Fibroblast of skin of right biceps (primary cell): Measurements from ENCODE around the gene TRAK2.
"Not testable (repeated sequence)": the region's sequence is repeated elsewhere in the genome, so short reads cannot be mapped to it uniquely, and the experiment has no call there.

Experiments
- DNase-seq: peaks from one replicate; pipeline ENCODE4 v3.0.0-alpha.2; 2013

The TRAK2 gene, protein sequence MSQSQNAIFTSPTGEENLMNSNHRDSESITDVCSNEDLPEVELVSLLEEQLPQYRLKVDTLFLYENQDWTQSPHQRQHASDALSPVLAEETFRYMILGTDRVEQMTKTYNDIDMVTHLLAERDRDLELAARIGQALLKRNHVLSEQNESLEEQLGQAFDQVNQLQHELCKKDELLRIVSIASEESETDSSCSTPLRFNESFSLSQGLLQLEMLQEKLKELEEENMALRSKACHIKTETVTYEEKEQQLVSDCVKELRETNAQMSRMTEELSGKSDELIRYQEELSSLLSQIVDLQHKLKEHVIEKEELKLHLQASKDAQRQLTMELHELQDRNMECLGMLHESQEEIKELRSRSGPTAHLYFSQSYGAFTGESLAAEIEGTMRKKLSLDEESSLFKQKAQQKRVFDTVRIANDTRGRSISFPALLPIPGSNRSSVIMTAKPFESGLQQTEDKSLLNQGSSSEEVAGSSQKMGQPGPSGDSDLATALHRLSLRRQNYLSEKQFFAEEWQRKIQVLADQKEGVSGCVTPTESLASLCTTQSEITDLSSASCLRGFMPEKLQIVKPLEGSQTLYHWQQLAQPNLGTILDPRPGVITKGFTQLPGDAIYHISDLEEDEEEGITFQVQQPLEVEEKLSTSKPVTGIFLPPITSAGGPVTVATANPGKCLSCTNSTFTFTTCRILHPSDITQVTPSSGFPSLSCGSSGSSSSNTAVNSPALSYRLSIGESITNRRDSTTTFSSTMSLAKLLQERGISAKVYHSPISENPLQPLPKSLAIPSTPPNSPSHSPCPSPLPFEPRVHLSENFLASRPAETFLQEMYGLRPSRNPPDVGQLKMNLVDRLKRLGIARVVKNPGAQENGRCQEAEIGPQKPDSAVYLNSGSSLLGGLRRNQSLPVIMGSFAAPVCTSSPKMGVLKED

DNA sequence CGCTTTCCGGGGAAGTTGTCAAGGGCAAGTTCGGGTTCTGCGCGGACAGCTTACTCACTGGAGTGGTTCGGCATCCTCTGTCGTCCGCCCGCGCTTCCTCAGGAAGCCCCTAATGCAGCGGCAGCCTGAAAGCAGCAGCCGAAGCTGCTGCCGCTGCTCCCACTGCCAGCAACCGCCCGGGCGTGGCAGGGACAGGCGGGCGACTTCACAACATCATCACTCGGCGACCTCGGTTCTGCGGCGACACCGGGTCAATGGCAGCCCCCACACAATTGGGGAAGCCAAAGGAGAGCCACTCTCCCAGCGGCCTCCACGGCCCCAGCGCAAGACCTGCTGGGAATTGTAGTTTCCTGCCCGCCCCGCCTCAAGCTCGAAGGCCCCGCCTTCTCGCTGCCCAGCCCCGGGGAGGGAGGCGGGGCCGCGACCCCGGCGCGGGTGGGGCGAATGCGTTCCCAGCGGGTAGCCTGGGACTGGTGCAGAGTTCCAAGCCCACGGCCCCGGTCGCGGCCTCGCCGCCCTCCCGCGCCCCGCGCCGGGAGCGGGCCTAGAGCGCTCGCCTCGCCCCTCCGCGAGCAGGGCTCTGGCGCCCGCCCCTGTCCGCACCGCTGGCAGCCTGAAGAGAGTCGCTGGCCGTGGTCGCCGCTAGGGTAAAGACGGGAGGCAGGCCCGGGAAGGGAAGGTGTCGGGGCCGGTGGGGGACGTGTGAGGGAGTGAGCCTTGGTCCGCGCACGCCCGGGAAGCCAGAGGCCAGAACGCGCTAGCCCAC is at the start of gene TRAK2, which contains the start of gene STRADB:
Gene TRAK2 (minus strand): TSS at position 167 of the 766 bp plus-strand sequence. CDS start 30,951 bp downstream, outside the sequence.
Gene STRADB (plus strand): TSS at position 449 of the 766 bp plus-strand sequence. CDS start 3,101 bp downstream, outside the sequence.
- peak; percentile 95 for DNase-seq

DNA sequence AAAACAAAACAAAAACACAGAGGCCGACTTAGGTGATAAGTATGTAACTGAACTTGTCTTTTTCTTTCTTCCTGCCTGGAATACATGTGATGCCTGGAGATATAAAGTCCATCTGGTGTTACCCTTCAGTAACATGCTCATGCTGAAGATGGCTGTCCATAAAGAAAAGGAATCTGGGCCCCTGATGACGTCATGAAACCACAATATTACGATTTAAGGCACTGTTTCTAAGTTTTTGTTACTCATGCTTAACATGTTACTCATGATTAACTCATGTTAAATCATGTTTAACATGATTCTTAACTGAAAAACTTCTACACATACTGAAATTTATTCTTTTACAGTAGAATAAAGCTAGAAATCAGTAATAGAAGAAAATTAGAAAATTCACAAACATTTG is 49.3 kb upstream of the TRAK2 start:
- DNase-seq = peak; percentile 75

DNA sequence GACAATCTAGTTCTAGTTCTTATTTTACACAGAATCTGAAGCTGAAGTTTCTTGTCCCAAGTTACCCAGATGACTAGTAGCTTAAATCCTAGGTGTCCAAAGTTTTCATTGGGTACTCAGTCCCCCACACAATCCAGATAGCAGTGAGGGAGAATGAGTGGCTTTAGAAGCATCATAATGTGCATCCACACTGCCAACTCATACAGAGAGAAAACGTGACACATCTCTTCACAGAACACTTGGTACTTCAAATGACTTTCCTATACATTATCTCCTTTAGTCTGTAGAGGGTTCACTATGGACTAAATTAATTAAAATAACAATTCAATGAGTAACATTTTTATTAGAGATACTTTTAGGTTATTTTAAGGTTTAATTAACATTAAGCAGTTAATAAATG is 45.5 kb upstream of the TRAK2 start:
- no peak for DNase-seq

DNA sequence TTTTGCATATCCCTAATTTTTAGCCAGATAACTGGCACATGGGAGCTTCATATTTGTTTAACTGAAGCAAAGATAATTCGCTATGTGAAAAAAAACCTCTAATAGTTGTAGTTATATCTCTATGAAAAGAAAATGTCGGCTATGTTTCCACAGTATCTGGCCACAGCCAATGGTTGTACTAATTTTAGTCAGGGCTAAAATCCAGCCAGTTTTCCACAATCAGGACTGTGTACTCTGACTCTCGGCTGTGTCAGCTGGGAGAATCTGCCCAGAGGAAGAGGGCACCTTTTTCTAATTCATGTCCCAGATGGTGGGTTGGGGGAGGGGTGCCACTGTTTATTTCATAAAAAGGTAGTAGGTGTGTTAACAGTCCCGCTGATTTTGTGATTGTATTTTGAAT is 39.0 kb upstream of the TRAK2 start:
- DNase-seq = no peak

DNA sequence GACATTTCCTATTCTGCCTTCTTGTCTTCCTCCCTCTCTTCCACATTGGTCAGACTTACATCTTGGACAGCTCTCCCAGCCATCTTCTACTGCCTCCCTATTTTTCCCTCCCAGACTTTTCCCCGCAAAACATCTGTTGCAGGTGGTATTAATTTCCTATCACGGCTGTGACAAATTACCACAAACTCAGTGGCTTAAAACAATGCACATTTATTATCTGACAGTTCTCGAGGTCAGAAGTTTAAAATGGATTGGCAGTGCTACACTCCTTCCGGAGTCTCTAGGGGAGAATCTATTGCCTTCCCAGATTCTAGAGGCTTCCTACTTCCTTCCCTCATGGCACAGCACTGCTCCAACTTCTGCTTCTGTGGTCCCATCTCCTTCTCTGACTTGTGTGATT is 33.5 kb upstream of the TRAK2 start:
- peak; percentile 53 for DNase-seq

DNA sequence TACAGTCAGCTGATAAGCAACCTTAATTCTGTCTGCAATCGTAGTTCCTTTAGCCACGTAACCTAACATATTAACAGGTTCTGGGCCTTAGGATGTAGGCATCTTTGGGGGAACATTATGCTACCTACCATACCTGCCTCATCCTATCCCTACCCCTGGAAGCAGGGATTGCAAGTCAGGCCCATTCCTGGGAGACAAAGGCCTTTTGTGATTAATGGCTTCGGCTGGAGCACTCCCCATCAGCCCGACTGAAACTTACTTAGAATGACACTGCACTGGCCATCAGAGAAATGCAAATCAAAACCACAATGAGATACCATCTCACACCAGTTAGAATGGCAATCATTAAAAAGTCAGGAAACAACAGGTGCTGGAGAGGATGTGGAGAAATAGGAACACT is 32.5 kb upstream of the TRAK2 start:
- DNase-seq = not testable (repeated sequence)

DNA sequence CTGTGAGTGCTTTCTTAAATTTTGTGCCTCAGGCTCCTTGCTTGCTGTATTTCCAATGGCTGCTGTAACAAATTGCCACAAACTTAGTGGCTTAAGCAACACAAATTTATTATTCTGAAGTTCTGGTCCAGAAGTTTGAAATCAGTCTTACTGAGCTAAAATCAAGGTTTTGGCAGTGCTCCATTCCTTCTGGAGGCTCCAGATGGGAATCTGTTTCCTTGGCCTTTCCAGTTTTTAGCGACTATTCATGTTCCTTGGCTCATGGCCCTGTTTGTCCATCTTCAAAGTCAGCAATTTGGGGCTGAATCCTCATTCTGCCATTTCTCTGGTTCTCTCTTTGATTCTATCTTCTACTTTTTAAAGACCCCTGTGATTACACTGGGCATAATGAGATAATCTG is 32.1 kb upstream of the TRAK2 start:
- no peak for DNase-seq

DNA sequence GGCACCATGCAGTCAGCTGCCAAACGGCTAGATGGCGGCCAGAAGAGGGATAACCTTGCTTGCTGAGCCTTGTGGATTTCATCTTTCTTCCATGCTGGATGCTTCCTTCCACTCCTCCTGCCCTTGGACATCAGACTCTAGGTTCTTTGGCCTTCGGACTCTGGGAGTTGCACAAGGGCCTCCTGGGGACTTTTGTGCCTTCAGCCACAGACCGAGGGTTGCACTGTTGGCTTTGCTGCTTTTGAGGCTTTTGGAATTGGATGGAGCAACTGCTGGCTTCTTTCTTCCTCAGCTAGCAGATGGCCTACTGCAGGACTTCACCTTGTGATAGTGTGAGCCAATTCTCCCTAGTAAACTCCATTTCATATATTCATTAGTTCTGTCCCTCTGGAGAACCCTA is 31.3 kb upstream of the TRAK2 start:
- no peak for DNase-seq

DNA sequence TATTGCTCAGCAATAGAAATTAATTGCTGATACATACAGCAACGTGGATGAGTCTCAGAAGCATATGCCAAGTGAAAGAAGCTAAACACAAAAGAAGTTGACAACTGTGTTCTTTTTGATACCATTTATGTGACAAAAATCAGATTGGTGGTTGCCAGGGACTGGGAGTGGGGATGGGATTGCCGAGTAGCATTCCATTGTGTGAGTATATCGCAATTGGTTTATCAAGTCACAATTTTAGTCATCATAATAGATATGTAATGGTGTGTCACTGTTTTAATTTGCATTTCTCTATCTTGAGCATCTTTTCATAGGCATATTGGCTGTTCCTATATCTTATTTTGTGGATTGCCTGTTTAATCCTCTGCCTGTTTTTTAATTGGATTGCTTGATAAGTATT is 21.2 kb upstream of the TRAK2 start:
- peak; percentile 48 for DNase-seq

DNA sequence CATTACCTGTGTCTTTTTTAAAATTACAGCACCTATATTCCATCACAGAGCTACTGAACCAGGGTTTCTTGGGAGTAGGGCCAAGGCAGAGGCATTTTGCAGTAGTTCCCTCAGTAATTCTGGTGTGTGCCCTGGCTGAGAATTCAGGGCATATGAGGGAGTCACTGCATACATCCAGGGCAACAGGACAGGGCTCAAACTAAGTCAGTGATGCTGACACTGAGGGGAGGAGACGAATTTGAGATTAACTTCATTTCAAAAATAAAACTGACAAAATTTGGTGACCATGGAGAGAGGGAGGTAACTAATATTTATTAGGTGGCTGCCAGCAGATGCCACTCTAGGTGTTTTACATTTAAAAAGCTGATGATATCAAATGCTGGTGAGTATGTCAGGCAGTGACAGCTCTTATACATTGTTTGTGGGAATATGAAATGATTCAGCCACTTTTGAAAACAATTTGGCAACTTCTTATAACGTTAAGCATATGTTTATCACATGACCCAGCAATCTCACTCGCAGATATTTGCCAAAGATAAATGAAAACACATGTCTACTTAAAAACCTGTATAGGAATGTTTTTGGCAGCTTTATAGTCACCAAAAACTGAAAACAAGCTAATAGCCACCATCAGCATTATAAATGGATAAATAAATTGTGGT is 20.6 kb upstream of the TRAK2 start:
- peak; percentile 85 for DNase-seq

DNA sequence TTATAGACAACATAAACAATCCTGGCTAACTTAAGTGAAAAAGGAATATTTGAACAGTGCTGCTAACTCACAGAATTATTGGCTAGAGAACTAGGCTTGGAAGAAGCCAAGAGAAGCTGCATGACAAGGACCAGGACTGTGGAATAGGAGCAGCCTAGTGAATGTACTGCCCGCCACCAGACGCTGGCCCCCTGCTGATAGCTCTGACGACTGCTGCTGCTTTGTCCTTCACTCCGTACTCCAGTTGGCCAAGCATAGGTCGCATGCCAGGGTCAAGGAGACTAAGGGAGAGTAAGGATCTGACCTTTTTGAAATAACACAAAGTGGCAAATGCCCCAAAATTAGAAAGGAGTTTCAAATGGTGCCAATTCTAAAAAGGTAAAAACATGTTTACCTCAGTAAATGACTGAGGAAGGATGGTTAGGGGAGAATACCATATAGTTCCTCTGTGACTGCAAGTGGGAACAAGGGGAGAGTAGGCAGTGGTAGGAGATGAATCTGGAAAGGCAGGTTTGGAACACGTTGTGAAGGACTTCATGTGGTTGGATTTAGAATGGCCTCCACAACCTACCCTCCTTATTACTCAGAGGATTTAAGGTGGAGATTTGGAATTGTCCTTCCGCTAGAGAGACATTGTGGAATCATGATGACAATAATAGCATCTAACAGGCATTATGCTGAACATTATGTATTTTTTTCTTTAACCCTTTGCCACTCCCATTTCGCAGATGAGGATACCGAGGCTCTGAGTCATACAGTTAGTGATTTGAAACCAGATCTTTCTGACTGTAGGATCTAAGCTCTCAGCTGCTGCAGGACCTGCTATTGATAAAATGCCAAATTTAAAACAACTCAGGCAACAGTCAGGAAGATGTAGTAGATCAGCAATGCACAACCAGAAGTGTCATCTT is 19.8 kb upstream of the TRAK2 start:
- peak; percentile 76 for DNase-seq

DNA sequence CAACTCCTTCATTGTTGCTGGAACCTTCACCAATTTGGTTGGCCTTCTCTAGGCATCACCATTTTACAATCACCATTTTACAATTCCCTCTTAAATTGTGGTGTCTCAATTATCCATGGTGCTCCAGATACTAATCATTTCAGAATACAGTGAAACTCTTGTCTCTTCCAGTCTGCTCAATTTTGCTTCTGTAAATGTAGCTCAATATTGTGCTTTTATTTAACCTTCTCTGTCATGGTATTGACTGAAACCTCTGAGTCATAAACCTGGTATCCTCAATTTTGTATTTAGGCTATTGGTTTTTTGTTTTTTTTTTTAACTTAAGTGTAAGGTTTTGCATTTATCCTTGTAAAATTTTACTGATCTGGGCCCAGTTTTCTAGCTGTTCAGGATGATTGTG is 16.4 kb upstream of the TRAK2 start:
- DNase-seq = no peak

DNA sequence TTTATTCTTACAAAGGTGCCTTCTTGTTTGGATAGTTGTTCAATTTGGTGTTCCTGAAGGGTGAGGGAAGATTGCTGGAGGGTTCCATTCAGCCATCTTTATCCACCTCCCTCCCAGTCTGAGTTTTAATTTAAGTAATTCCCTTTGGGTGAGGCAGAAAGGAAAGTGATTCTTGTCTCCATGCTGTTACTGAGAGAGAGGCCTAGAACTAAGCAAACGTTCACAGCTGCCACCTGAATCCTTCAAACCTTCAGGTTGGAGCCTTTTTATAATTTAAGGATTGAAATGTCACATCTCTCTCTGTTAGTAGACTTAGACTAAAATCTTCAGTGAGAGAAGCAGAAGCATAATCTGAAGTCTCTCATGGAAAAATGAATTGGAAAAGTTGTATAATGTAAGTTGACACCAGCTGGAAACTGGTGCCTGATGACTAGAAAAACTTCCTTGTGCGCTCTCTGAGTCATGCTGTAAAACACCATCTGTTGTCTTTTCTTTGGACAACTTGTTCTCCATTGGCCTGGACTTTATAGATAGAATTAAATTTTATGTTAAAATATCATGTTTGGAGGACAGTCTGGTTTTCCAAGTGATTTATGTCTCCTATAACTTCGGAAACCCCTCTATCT is 14.9 kb upstream of the TRAK2 start:
- peak; percentile 67 for DNase-seq

DNA sequence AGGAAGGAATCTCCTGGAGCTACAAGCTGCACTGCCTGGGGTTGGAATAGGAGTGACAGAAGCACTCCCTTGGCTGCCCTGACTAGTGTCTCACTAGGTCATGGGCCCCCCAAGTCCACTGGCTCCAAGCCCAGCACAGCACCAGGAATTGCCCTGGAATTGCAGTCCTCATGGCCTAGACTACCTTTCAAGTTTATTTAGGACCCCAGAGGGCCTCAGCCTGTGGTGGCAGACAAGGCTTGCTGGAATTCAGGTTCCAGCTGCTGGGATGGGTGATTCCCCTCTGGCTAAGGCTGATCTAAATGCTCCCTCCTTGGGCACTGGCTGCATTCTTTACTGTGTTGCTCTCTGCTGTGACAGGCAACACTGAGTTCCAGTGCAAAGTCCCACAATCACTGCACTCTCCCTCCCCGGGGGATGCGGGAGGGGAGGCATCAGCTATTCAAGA is 14.3 kb upstream of the TRAK2 start:
- no peak for DNase-seq

DNA sequence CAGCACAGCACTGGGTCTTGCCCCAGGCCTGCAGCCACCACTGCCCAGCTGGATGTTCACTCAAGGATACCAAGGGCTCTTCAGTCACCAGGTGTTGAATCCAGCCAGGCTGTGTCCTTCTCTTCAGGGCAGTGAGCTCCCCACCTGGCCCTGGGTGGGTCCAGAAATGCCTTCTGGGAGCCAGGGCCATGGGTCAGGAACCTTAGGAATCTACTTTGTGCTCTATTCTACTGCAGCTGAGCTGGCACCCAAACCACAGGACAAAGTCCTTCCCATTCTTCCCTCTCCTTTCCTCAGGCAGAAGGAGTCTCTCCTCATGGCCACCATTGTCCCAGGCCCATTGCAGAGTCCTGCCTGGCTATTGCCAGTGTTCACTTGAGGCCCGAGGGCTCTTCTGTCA is 13.3 kb upstream of the TRAK2 start:
- DNase-seq = no peak

DNA sequence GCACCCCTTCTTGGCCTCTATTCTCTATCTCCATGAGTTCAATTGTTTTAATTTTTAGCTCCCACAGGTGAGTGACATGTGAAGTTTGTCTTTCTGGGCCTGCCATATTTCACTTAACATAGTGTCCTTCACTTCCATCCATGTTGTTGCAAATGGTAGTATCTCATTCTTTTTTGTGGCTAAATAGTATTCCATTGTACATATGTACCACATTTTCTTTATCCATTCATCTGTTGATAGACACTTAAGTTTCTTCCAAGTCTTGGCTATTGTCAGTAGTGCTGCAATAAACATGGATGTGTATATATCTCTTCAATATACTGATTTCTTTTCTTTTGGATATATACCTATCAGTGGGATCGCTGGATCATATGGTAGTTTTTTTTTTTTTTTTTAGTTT is 9.3 kb upstream of the TRAK2 start:
- DNase-seq = no peak

DNA sequence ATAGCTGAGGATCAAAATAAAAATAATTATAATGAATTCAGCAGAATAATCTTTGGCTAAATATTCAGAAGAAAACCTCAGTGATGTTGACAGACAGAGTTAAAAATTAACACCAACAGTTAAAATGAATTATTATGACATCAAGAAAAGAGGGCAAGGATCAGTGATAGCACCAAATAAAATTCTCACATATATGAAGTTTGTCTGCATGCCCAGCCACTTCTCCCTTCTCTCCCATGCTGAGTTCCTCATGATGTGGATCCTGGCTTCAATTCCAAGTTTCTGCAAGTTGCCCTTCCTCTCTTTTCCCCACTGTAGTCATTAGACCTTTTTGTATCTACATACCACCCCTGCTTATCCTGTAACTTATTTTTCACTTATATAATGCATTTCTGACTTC is 7.1 kb upstream of the TRAK2 start:
- no peak for DNase-seq

DNA sequence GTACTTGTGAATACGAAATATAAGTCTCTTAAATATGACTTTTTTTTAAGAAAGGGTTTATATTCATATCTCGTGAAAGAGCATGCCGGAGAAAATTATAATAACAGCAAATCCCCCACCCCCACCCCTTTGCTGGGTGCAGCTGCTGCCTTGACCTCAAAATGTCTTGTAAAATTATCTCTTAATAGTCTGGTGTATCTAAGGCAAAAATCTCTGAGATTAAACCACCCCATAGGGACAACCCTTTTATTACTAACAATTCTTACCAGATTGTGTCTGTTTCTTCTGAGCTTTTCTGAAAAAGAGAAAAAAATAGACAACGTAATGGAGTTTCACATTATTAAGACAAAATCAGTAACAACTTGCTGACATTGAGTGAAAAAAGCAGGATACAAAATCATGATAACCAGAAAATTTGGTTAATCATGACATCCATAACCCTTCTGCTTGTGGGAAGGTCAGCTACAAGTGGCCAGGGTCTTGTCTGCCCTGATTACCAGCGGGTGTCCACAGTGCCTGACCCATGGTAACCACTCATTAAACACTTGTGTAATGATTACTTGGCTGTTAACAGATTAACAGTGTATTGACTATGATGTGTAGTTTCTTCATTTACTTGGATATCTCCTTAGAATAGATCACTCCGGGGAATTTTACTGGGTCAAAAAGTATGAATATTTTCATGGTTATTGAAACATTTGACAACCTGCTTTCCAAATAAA is 1.8 kb upstream of the TRAK2 start:
- no peak for DNase-seq

DNA sequence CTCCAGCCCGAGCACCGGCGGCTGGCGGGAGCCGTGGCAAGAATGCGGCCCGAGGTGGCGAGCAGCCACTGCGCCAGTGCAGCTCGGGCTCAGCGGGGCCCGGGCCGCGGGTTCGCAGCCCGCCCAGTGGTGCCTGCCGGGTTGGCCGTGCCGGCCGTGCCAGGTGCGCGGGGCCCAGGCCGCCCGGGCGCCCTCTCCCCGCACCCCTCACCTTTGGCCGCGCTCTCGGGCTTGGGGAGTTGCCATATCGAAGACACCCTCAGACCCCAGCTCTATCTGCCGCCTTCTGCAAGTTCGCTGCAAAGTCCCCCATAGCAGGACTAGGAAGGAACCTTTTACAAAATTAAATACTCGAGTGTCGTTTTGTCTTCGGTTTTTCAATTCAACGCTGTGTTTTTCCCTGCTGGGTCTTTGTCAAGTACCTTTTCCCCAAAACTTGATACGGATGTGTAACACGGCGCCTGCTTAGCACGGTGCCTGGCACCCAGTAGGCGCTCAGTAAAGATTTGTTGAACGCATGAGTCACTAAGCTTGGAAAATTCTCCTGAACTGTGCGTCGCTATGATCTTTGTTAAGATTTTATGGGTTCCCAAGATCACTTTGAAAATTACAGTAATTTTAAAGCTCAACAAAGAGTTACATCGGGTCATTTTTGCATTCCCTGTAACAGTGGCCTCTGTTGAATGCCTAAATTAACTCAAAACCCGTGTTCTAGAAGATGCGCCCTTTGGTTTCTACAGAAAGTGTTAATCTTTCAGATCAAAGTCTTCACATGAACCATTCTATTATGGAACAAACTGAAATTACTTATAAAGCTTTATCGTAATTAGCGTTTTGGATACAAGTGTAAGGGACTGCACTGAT is 1.0 kb upstream of the TRAK2 start:
- no peak for DNase-seq
